Neural progenitor cell (in vitro differentiated cells): Measurements from ENCODE around the gene KCNMB4. TPM values are rescaled to one million over a fixed set of nuclear protein-coding genes. Genes with fewer than 3 reads are reported as not detected.

Source experiments
- DNase-seq: peaks from one replicate; pipeline ENCODE4 v3.0.0-alpha.2; 2016; ENCODE audit warnings: low spot score
- H2AFZ ChIP-seq: fragments of 200-600 bp; sonication (generic); replicated peaks from 2 replicates; pipeline ENCODE4 v1.6.1; 2016; ENCODE audit warnings: antibody characterized with exemption
- H3F3A ChIP-seq: fragments of 200-600 bp; sonication (generic); 2 replicates; pipeline ENCODE4 v1.6.1; 2016; ENCODE audit warnings: antibody characterized with exemption, low read depth
- H3K27ac ChIP-seq: fragments of 200-600 bp; sonication (generic); 2 replicates; pipeline ENCODE4 v1.5.1; 2016; ENCODE audit warnings: mild to moderate bottlenecking
- H3K27me3 ChIP-seq: fragments of 200-600 bp; sonication (generic); 2 replicates; pipeline ENCODE4 v1.6.1; 2016; ENCODE audit warnings: mild to moderate bottlenecking, moderate library complexity
- H3K36me3 ChIP-seq: fragments of 200-600 bp; sonication (generic); 2 replicates; pipeline ENCODE4 v1.5.1; 2016
- H3K4me1 ChIP-seq: fragments of 200-600 bp; sonication (generic); 2 replicates; pipeline ENCODE4 v1.6.1; 2016; ENCODE audit warnings: mixed run types
- H3K4me2 ChIP-seq: fragments of 200-600 bp; sonication (generic); 2 replicates; pipeline ENCODE4 v1.6.1; 2016
- H3K4me3 ChIP-seq: fragments of 200-600 bp; sonication (generic); 2 replicates; pipeline ENCODE4 v1.5.1; 2016
- H3K79me2 ChIP-seq: fragments of 200-600 bp; sonication (generic); 2 replicates; pipeline ENCODE4 v1.6.1; 2016; ENCODE audit warnings: low read depth
- H3K9ac ChIP-seq: fragments of 200-600 bp; sonication (generic); 2 replicates; pipeline ENCODE4 v1.6.1; 2016
- H3K9me3 ChIP-seq: fragments of 200-600 bp; sonication (generic); 2 replicates; pipeline ENCODE4 v1.5.1; 2016; ENCODE audit warnings: low read depth
- H4K20me1 ChIP-seq: fragments of 200-600 bp; sonication (generic); 2 replicates; pipeline ENCODE4 v1.6.1; 2016; ENCODE audit warnings: low read depth
- H3K27ac Mint-ChIP-seq: 3 replicates; pipeline ENCODE4 v1.8.0; 2021; ENCODE audit warnings: mixed read lengths
- H3K27me3 Mint-ChIP-seq: 2 replicates; pipeline ENCODE4 v1.8.0; 2022; ENCODE audit warnings: low read depth, mild to moderate bottlenecking, inconsistent platforms, moderate library complexity, mixed read lengths; ENCODE audit not compliant: insufficient read depth
- H3K36me3 Mint-ChIP-seq: 3 replicates; pipeline ENCODE4 v1.8.0; 2021; ENCODE audit warnings: mixed read lengths
- H3K4me1 Mint-ChIP-seq: 3 replicates; pipeline ENCODE4 v1.8.0; 2021; ENCODE audit warnings: mixed read lengths
- H3K4me3 Mint-ChIP-seq: 3 replicates; pipeline ENCODE4 v1.8.0; 2021; ENCODE audit warnings: mild to moderate bottlenecking, moderate library complexity, mixed read lengths
- H3K9me3 Mint-ChIP-seq: 3 replicates; pipeline ENCODE4 v1.8.0; 2020; ENCODE audit warnings: mixed read lengths
- EZH2 ChIP-seq: fragments of 200-600 bp; sonication (generic); IDR thresholded peaks from 2 replicates; pipeline ENCODE4 v1.6.1; 2017; ENCODE audit warnings: antibody characterized with exemption, mild to moderate bottlenecking, moderate library complexity
- EZH2phosphoT487 ChIP-seq: fragments of 200-600 bp; sonication (generic); IDR thresholded peaks from 2 replicates; pipeline ENCODE4 v1.6.1; 2017; ENCODE audit warnings: antibody characterized with exemption
- small RNA-seq: library from RNA; depleted of rRNA; stranded (forward); fragments of <200 nt; gene quantifications from one replicate; pipeline ENCODE3, GENCODE V24; 2015
- total RNA-seq: library from RNA; depleted of rRNA; stranded (reverse); fragments of >200 nt; gene quantifications from 2 replicates; pipeline ENCODE4 v1.2.3, GENCODE V29; 2015; ENCODE audit warnings: low replicate concordance
- TF ChIP-seq, protein P1 (sequence below): fragments of 200-600 bp; sonication (generic); IDR thresholded peaks from 2 replicates; pipeline ENCODE4 v1.5.1; 2017; ENCODE audit warnings: antibody characterized with exemption, mild to moderate bottlenecking

KCNMB4 gene
- total RNA-seq, 1 donor from 2014 or later, result 8.5 TPM

DNA sequence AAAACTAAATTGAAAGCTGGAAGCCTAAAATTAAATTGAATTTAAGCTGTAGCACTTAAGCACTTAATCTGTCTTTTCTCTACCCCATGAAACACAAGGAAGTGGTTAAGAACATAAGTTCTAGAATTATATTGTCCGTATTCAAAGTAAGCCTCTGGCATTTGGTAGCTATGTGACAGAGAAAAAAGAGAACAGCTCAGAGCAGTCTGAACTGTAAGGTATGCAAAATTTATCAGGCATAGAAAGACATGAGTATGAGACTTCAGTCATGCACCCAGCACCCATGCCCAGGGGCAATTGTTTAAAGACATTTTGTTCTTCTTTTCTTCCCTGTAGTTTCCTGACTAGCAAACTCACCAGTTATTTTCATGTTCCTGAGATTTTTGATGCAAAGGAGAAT, 116.7 kb downstream of the KCNMB4 start:
- Histone ChIP-seq H3K4me3 (no peak overlapping the region), H4K20me1 (no peaks in the 10 kb centered on the region), H3K4me1 (no peaks in the 10 kb centered on the region), H3K27ac (no peak overlapping the region), H3K4me2 (no peak overlapping the region), H2AFZ (no peak overlapping the region), H3K27me3 (no peaks in the 10 kb centered on the region), H3K9me3 (no peaks in the 10 kb centered on the region), H3K36me3 (no peaks in the 10 kb centered on the region), H3F3A (no peaks in the 10 kb centered on the region), H3K79me2 (no peaks in the 10 kb centered on the region), H3K9ac (no peak overlapping the region)
- no peaks in the 10 kb centered on the region for H3K36me3 Mint-ChIP-seq
- no peak overlapping the region for H3K27ac Mint-ChIP-seq
- peaks cover 2% of the 10 kb centered on the region for H3K27me3 Mint-ChIP-seq
- H3K9me3 Mint-ChIP-seq, result no peaks in the 10 kb centered on the region
- no peaks in the 10 kb centered on the region for H3K4me1 Mint-ChIP-seq
- TF ChIP-seq, protein P1, sequence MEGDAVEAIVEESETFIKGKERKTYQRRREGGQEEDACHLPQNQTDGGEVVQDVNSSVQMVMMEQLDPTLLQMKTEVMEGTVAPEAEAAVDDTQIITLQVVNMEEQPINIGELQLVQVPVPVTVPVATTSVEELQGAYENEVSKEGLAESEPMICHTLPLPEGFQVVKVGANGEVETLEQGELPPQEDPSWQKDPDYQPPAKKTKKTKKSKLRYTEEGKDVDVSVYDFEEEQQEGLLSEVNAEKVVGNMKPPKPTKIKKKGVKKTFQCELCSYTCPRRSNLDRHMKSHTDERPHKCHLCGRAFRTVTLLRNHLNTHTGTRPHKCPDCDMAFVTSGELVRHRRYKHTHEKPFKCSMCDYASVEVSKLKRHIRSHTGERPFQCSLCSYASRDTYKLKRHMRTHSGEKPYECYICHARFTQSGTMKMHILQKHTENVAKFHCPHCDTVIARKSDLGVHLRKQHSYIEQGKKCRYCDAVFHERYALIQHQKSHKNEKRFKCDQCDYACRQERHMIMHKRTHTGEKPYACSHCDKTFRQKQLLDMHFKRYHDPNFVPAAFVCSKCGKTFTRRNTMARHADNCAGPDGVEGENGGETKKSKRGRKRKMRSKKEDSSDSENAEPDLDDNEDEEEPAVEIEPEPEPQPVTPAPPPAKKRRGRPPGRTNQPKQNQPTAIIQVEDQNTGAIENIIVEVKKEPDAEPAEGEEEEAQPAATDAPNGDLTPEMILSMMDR, result no peak
- TF ChIP-seq EZH2 (no peak), EZH2phosphoT487 (no peak)
- no peak for DNase-seq
- no peak overlapping the region for H3K4me3 Mint-ChIP-seq

Small RNA genes lying within 50 kb of the gene (small RNA-seq; reads per million reads assigned to genes)
- gene RNU4-65P, result not detected

Other genes with a start within 250 kb of the KCNMB4 start
- gene CNOT2, start 122.9 kb upstream of the KCNMB4 start, total RNA-seq, result 166 and 250 TPM in 2 replicates